ENCODE data around the gene TMBIM6. TPM values are rescaled to one million over a fixed set of nuclear protein-coding genes. Genes with fewer than 3 reads are reported as not detected.

Gene TMBIM6
- total RNA-seq, 4 donors from 2014 or later, result 292 to 468 (median 377) TPM

- TF ChIP-seq, protein P1, sequence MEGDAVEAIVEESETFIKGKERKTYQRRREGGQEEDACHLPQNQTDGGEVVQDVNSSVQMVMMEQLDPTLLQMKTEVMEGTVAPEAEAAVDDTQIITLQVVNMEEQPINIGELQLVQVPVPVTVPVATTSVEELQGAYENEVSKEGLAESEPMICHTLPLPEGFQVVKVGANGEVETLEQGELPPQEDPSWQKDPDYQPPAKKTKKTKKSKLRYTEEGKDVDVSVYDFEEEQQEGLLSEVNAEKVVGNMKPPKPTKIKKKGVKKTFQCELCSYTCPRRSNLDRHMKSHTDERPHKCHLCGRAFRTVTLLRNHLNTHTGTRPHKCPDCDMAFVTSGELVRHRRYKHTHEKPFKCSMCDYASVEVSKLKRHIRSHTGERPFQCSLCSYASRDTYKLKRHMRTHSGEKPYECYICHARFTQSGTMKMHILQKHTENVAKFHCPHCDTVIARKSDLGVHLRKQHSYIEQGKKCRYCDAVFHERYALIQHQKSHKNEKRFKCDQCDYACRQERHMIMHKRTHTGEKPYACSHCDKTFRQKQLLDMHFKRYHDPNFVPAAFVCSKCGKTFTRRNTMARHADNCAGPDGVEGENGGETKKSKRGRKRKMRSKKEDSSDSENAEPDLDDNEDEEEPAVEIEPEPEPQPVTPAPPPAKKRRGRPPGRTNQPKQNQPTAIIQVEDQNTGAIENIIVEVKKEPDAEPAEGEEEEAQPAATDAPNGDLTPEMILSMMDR (IDR thresholded peaks at IDR 0.05), result no peak
- TF ChIP-seq EP300 (IDR thresholded peaks at IDR 0.05), result no peak
- TF ChIP-seq POLR2A (IDR thresholded peaks at IDR 0.05), result no peak
- TF ChIP-seq POLR2AphosphoS5 (IDR thresholded peaks at IDR 0.05), result no peak
- Histone ChIP-seq H3K27ac (no peak overlapping the region), H3K9me3 (no peaks in the 10 kb centered on the region), H3K4me3 (no peak overlapping the region), H3K27me3 (no peaks in the 10 kb centered on the region), H3K36me3 (no peaks in the 10 kb centered on the region), H3K4me1 (peaks cover 59% of the 10 kb centered on the region)
- DNase-seq (ENCODE audit: low spot score in 2 of 2), result no peak
- 55% methylated on average over 3 of the region's 3 CpGs for WGBS
Observed at GRCh38 chr12:49744363-49744885, 3.1 kb downstream of the TMBIM6 start.

DNA sequence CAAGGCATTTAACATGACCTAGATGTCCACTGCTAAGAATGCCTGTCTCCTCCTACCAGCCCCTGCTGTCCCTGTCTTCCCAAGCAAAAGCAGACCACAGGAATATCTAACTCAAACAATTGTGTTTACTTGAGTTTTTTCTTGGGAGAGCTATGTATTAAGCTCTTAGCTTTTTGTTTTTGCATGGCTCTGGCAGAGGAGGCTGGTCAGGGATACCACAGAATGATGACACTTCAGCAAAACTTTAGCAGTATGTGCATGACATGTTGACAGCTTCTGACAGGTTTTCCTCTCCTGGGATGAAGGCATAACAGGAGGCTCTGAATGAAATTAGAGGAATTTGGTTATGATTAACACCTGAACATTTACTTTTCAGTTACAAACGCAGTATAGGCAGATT lies 6.9 kb downstream of the TMBIM6 start:
- Histone ChIP-seq H3K27ac (no peak overlapping the region), H3K4me3 (no peak overlapping the region), H3K36me3 (peaks cover 8% of the 10 kb centered on the region), H3K4me1 (peaks cover 77% of the 10 kb centered on the region), H3K9me3 (no peaks in the 10 kb centered on the region), H3K27me3 (no peaks in the 10 kb centered on the region)
- TF ChIP-seq POLR2A (IDR thresholded peaks at IDR 0.05), result no peak
- TF ChIP-seq, protein P1 (IDR thresholded peaks at IDR 0.05), result no peak
- TF ChIP-seq EP300 (IDR thresholded peaks at IDR 0.05), result no peak
- no peak for TF ChIP-seq POLR2AphosphoS5 (IDR thresholded peaks at IDR 0.05)
- WGBS, result 65% methylated on average over 1 of the region's 1 CpG
- no peak for DNase-seq (ENCODE audit: low spot score in 2 of 2)

- 59% methylated on average over 3 of the region's 3 CpGs for WGBS
- DNase-seq (ENCODE audit: low spot score in 2 of 2), result no peak
- TF ChIP-seq POLR2A (IDR thresholded peaks at IDR 0.05), result no peak
- TF ChIP-seq, protein P1 (IDR thresholded peaks at IDR 0.05), result no peak
- Histone ChIP-seq H3K9me3 (no peaks in the 10 kb centered on the region), H3K4me1 (peaks cover 72% of the 10 kb centered on the region), H3K36me3 (peaks cover 12% of the 10 kb centered on the region), H3K27ac (no peak overlapping the region), H3K27me3 (no peaks in the 10 kb centered on the region), H3K4me3 (no peak overlapping the region)
Observed at GRCh38 chr12:49748800-49749199, 7.4 kb downstream of the TMBIM6 start.

GRCh38 chr12:49750027-49750995 lies 9.0 kb downstream of the TMBIM6 start:
- peaks cover 27% of the 10 kb centered on the region for H3K36me3 ChIP-seq
- H3K4me1 ChIP-seq, result peaks cover 57% of the 10 kb centered on the region
- TF ChIP-seq POLR2AphosphoS5 (IDR thresholded peaks at IDR 0.05) (no peak), EP300 (IDR thresholded peaks at IDR 0.05) (no peak), POLR2A (IDR thresholded peaks at IDR 0.05) (no peak)
- TF ChIP-seq, protein P1 (IDR thresholded peaks at IDR 0.05), result no peak
- no peak overlapping the region for H3K4me3 ChIP-seq
- DNase-seq (ENCODE audit: low spot score in 2 of 2), result no peak
- no peaks in the 10 kb centered on the region for H3K9me3 ChIP-seq
- WGBS, result 66% methylated on average over 8 of the region's 8 CpGs
- H3K27ac ChIP-seq, result no peak overlapping the region
- H3K27me3 ChIP-seq, result no peaks in the 10 kb centered on the region

DNA sequence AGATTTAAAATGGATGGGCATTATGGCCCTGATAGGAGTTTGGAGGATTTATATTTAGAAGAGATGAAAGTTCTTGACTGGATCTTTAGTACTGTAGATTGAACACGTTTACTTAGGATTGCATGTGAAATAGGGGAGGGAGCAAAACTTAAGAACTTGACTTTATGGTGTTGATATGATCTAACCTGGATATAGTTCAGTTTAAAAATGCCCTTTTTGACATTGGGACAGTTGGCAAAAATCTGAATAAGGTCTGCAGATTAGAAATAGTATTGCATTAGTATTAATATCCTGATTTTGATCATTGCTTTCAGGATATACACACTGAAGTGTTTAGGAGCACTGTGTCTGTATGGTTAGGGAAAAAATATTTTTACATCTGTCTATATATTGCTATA lies 9.6 kb downstream of the TMBIM6 start:
- Histone ChIP-seq H3K27me3 (no peaks in the 10 kb centered on the region), H3K9me3 (no peaks in the 10 kb centered on the region), H3K36me3 (peaks cover 34% of the 10 kb centered on the region), H3K4me3 (no peak overlapping the region), H3K27ac (no peak overlapping the region), H3K4me1 (peaks cover 52% of the 10 kb centered on the region)
- 23% methylated on average over 1 of the region's 1 CpG for WGBS
- TF ChIP-seq EP300 (IDR thresholded peaks at IDR 0.05) (no peak), POLR2AphosphoS5 (IDR thresholded peaks at IDR 0.05) (no peak), POLR2A (IDR thresholded peaks at IDR 0.05) (no peak)
- TF ChIP-seq, protein P1 (IDR thresholded peaks at IDR 0.05), result no peak
- DNase-seq (ENCODE audit: low spot score in 2 of 2), result no peak
